OCI-LY1 (cell line): Measurements from ENCODE around the gene SASH3.

ENCODE experiments used
- CTCF ChIP-seq: fragments of 200-600 bp; sonication (generic), shearing (Covaris generic); IDR thresholded peaks from 2 replicates; pipeline ENCODE4 v1.5.1; 2017; ENCODE audit warnings: mild to moderate bottlenecking, antibody characterized with exemption, low read length, moderate library complexity, mixed read lengths
- EZH2 ChIP-seq: fragments of 200-600 bp; sonication (generic), shearing (Covaris generic); IDR thresholded peaks from 2 replicates; pipeline ENCODE4 v1.8.0; 2017; ENCODE audit warnings: borderline replicate concordance, mixed run types, mild to moderate bottlenecking, antibody characterized with exemption, low read length, moderate library complexity, mixed read lengths

GRCh38 chrX:129802863-129803262 is 23.1 kb downstream of the SASH3 start:
- no peak for TF ChIP-seq CTCF
- no peak for TF ChIP-seq EZH2
